Fibroblast of lung (primary cell): Measurements from ENCODE around the gene DGCR8.

Experiments used
- CTCF ChIP-seq, 2 donors: IDR thresholded peaks in 1 of 2; conservative IDR thresholded peaks in 1 of 2; 1 replicate in 1 of 2; 2 replicates in 1 of 2; pipeline ENCODE4 v1.5.1; 2011 to 2012; ENCODE audit warnings: low read length in 2 of 2, control low read depth in 1 of 2, inconsistent platforms in 1 of 2, low read depth in 1 of 2, mild to moderate bottlenecking in 1 of 2
- EZH2 ChIP-seq: IDR thresholded peaks from 2 replicates; pipeline ENCODE4 v1.5.1; 2012; ENCODE audit warnings: low read length, control low read depth, mild to moderate bottlenecking; ENCODE audit errors: missing control alignments

- TF ChIP-seq CTCF (conservative IDR thresholded peaks at IDR 0.05 in 1 of 2, IDR thresholded peaks at IDR 0.05 in 1 of 2; ENCODE audit: low read depth in 1 of 2, low read length in 2 of 2) (no peak), EZH2 (no peak)
These were observed 51.5 kb downstream of the DGCR8 start, which contains the start of gene ZDHHC8 for GRCh38 chr22:20131597-20131858.
